IMR-90 (cell line): Measurements from ENCODE around the gene LAMA4. TPM values are rescaled to one million over a fixed set of nuclear protein-coding genes. Genes with fewer than 3 reads are reported as not detected.
A peak's percentile ranks its signal among the peaks of the same experiment; 100 is the strongest.

ENCODE experiments used
- ATAC-seq: fragments of 200-7000 bp; cut with Tn5 transposase; 2 replicates; pipeline ENCODE4 v1.9.1; 2020; ENCODE audit warnings: low read depth, mild to moderate bottlenecking, moderate library complexity
- BruUV-seq: library from RNA; stranded (reverse); fragments of 400-500 nt; replicated peaks from 2 replicates; lab custom pipeline; 2021; lab: Mats Ljungman, UMichigan
- CTCF ChIA-PET: fragments of 300-600 bp; formaldehyde crosslinking; extraction: SDS; loops from one replicate; lab custom pipeline; 2021; ENCODE audit warnings: antibody characterized with exemption; lab: Yijun Ruan, JAX
- POLR2A ChIA-PET: fragments of 300-600 bp; sonication (Branson Sonifier 250); formaldehyde crosslinking; loops from one replicate; lab custom pipeline; 2022; ENCODE audit warnings: antibody characterized with exemption; ENCODE audit not compliant: unreplicated experiment; lab: Charles Lee
- DNase-seq: peaks from one replicate; pipeline ENCODE4 v3.0.0; 2013
- H2AFZ ChIP-seq: replicated peaks from 2 replicates; pipeline ENCODE3; 2013; ENCODE audit warnings: low read length, mild to moderate bottlenecking; ENCODE audit not compliant: poor library complexity
- H2AK5ac ChIP-seq: 2 replicates; pipeline ENCODE4 v1.6.1; 2013; ENCODE audit warnings: low read depth, low read length, inconsistent platforms
- H2AK9ac ChIP-seq: replicated peaks from 2 replicates; pipeline ENCODE3; 2013; ENCODE audit warnings: mild to moderate bottlenecking, low read depth, low read length, moderate library complexity; ENCODE audit not compliant: poor library complexity
- H2BK120ac ChIP-seq: 2 replicates; pipeline ENCODE4 v1.6.1; 2013; ENCODE audit warnings: low read depth, low read length, inconsistent platforms
- H2BK15ac ChIP-seq: 3 replicates; pipeline ENCODE4 v1.6.1; 2013; ENCODE audit warnings: low read depth, low read length, inconsistent platforms
- H2BK20ac ChIP-seq: 2 replicates; pipeline ENCODE4 v1.6.1; 2013; ENCODE audit warnings: low read depth, mild to moderate bottlenecking, inconsistent platforms, low read length, moderate library complexity
- H2BK5ac ChIP-seq: 2 replicates; pipeline ENCODE4 v1.6.1; 2013; ENCODE audit warnings: mild to moderate bottlenecking, low read depth, low read length, inconsistent platforms; ENCODE audit not compliant: poor library complexity, severe bottlenecking
- H3K14ac ChIP-seq: replicated peaks from 2 replicates; pipeline ENCODE4 v1.6.1; 2013; ENCODE audit warnings: low read depth, low read length, inconsistent platforms
- H3K18ac ChIP-seq: 2 replicates; pipeline ENCODE4 v1.6.1; 2013; ENCODE audit warnings: low read depth, low read length, control low read depth
- H3K23ac ChIP-seq: 2 replicates; pipeline ENCODE4 v1.6.1; 2013; ENCODE audit warnings: low read depth, low read length, inconsistent platforms
- H3K27ac ChIP-seq: 2 replicates; pipeline ENCODE4 v1.5.1; 2013; ENCODE audit warnings: mild to moderate bottlenecking, control low read depth, low read length; ENCODE audit not compliant: insufficient read depth
- H3K27me3 ChIP-seq: 2 replicates; pipeline ENCODE4 v1.6.1; 2013; ENCODE audit warnings: low read length; ENCODE audit not compliant: control insufficient read depth, insufficient read depth
- H3K36me3 ChIP-seq: 2 replicates; pipeline ENCODE4 v1.6.1; 2013; ENCODE audit warnings: low read length, mixed read lengths; ENCODE audit not compliant: control insufficient read depth, insufficient read depth
- H3K4ac ChIP-seq: 2 replicates; pipeline ENCODE4 v1.6.1; 2013; ENCODE audit warnings: low read depth, low read length, inconsistent platforms
- H3K4me1 ChIP-seq: 2 replicates; pipeline ENCODE4 v1.6.1; 2013; ENCODE audit warnings: low read length, mixed read lengths; ENCODE audit not compliant: control insufficient read depth, insufficient read depth
- H3K4me2 ChIP-seq: 2 replicates; pipeline ENCODE4 v1.6.1; 2013; ENCODE audit warnings: low read depth, mild to moderate bottlenecking, control low read depth, low read length, moderate library complexity
- H3K4me3 ChIP-seq: 2 replicates; pipeline ENCODE4 v1.5.1; 2013; ENCODE audit warnings: low read depth, mild to moderate bottlenecking, control low read depth, low read length, moderate library complexity; ENCODE audit not compliant: insufficient read depth
- H3K56ac ChIP-seq: 2 replicates; pipeline ENCODE4 v1.6.1; 2013; ENCODE audit warnings: low read length, inconsistent platforms; ENCODE audit not compliant: insufficient read depth; ENCODE audit errors: extremely low read depth
- H3K79me1 ChIP-seq, 2 experiments: 2 replicates each; pipeline ENCODE4 v1.6.1; 2013; ENCODE audit warnings: low read length in 2 of 2, inconsistent platforms in 1 of 2, low read depth in 1 of 2
- H3K9ac ChIP-seq: 2 replicates; pipeline ENCODE4 v1.6.1; 2013; ENCODE audit warnings: low read depth, low read length, control low read depth
- H3K9me1 ChIP-seq: 2 replicates; pipeline ENCODE4 v1.6.1; 2013; ENCODE audit warnings: low read length, inconsistent platforms; ENCODE audit not compliant: insufficient read depth
- H3K9me3 ChIP-seq: 2 replicates; pipeline ENCODE4 v1.6.1; 2013; ENCODE audit warnings: low read length; ENCODE audit not compliant: control insufficient read depth, insufficient read depth
- H4K20me1 ChIP-seq: 2 replicates; pipeline ENCODE4 v1.6.1; 2013; ENCODE audit warnings: low read length, inconsistent platforms; ENCODE audit not compliant: insufficient read depth
- H4K5ac ChIP-seq: 2 replicates; pipeline ENCODE4 v1.6.1; 2013; ENCODE audit warnings: mild to moderate bottlenecking, low read depth, low read length, control low read depth
- H4K8ac ChIP-seq, 2 experiments: 2 replicates each; pipeline ENCODE4 v1.6.1; 2013; ENCODE audit warnings: low read depth in 2 of 2, low read length in 2 of 2, control low read depth in 1 of 2, inconsistent platforms in 1 of 2
- H4K91ac ChIP-seq: 2 replicates; pipeline ENCODE4 v1.6.1; 2013; ENCODE audit warnings: low read depth, low read length, inconsistent platforms; ENCODE audit not compliant: insufficient read depth
- BHLHE40 ChIP-seq: fragments of 150-350 bp; IDR thresholded peaks from 2 replicates; pipeline ENCODE4 v1.6.1; 2016; ENCODE audit warnings: mild to moderate bottlenecking, low read depth, low read length
- CEBPB ChIP-seq: IDR thresholded peaks from 2 replicates; pipeline ENCODE4 v1.6.1; 2012; ENCODE audit warnings: low read depth, low read length, improper control_type of control experiment
- FOS ChIP-seq: fragments of 150-350 bp; IDR thresholded peaks from 2 replicates; pipeline ENCODE4 v1.6.1; 2016; ENCODE audit warnings: low read depth, low read length
- MAZ ChIP-seq: IDR thresholded peaks from 2 replicates; pipeline ENCODE4 v1.6.1; 2012; ENCODE audit warnings: low read depth, mild to moderate bottlenecking, low read length, improper control_type of control experiment, moderate library complexity, borderline replicate concordance
- NFE2L2 ChIP-seq: fragments of 150-350 bp; IDR thresholded peaks from 2 replicates; pipeline ENCODE4 v1.6.1; 2016; ENCODE audit warnings: low read depth, mild to moderate bottlenecking, low read length
- RCOR1 ChIP-seq: IDR thresholded peaks from 2 replicates; pipeline ENCODE4 v1.6.1; 2012; ENCODE audit warnings: mild to moderate bottlenecking, low read length, improper control_type of control experiment; ENCODE audit not compliant: insufficient replicate concordance
- WGBS, 2 experiments: methylation state at CpG; one replicate each; pipeline versions ENCODE4 v1.1.5 to v1.1.7; 2013; ENCODE audit warnings: missing lambda C conversion rate in 2 of 2; ENCODE audit not compliant: insufficient read length in 1 of 2; ENCODE audit errors: extremely low coverage in 2 of 2; 5-methylcytosine and 5-hydroxymethylcytosine counted together
- dilution Hi-C: fragments of 300-500 bp; cut with HindIII; formaldehyde crosslinking; loops from one replicate; pipeline ENCODE4 v1.14.3; 2018; ENCODE audit warnings: low sequenced_read_pairs; ENCODE audit not compliant: unreplicated experiment
- in situ Hi-C: fragments of 300-500 bp; cut with MboI; formaldehyde crosslinking; loops from 3 replicates; pipeline ENCODE4 v1.14.3; 2019; ENCODE audit warnings: low sequenced_read_pairs, inconsistent platforms, mixed read lengths
- intact Hi-C: fragments of 100-400 bp; cut with micrococcal nuclease; formaldehyde crosslinking; loops from 2 replicates; pipeline ENCODE4 v1.10.0; 2022
- polyA plus RNA-seq, 3 experiments: library from polyadenylated mRNA; depleted of rRNA; stranded (reverse); fragments of >200 nt; gene quantifications; 2 replicates each; pipeline ENCODE4 v1.2.3, GENCODE V29; 2012; ENCODE audit warnings: low replicate concordance in 1 of 3
- total RNA-seq: library from RNA; depleted of rRNA; stranded (reverse); fragments of >200 nt; gene quantifications from 2 replicates; pipeline ENCODE4 v1.2.3, GENCODE V29; 2012

The LAMA4 gene
- total and polyA plus RNA-seq, 2 of the 4 experiments (the other 2 are of a cell fraction), result 33.9 to 35.8 TPM

- H3K4me3 ChIP-seq, result no peak overlapping the region
- peak overlapping the region; percentile 41; the same call in 1 of the 2 replicates for H2BK20ac ChIP-seq
- intact Hi-C loops, result loop anchor here (1.0 kb wide), 2 partner anchors 9 to 17 kb away; no protein-coding TSS in a partner anchor
- no peak overlapping the region; the same call in 2 of the 3 replicates for H2BK15ac ChIP-seq
- peaks cover 15% of the 10 kb centered on the region for H3K4me1 ChIP-seq
- H4K20me1 ChIP-seq, result no peaks in the 10 kb centered on the region
- no peaks in the 10 kb centered on the region for H3K27me3 ChIP-seq
- H3K18ac ChIP-seq, result peak overlapping the region; percentile 50; the same call in 1 of the 2 replicates
- H2AK9ac ChIP-seq, result no peak overlapping the region
- DNase-seq (peak; percentile 92), ATAC-seq (peak; percentile 18; the same call in 1 of the 2 replicates)
- WGBS, 2 experiments, result no CpG with 5 or more reads among the region's 3 CpGs
- no peak overlapping the region for H2AFZ ChIP-seq
- H3K56ac ChIP-seq, result no peak overlapping the region
- peaks cover 4% of the 10 kb centered on the region; the same call in 1 of the 2 replicates for H3K9me1 ChIP-seq
- dilution Hi-C loops, result no loop called here
- peak overlapping the region; percentile 44; the same call in 1 of the 2 replicates for H3K27ac ChIP-seq
- peak overlapping the region; percentile 9 to 16; a peak in 1 of 4 replicates for H4K8ac ChIP-seq
- H2BK120ac ChIP-seq, result peak overlapping the region; percentile 44; the same call in 1 of the 2 replicates
- H3K14ac ChIP-seq, result peak overlapping the region; percentile 46; the same call in 1 of the 2 replicates
- H2BK5ac ChIP-seq, result peak overlapping the region; percentile 7
- in situ Hi-C loops, result no loop called here
- no TSS peak for BruUV-seq
- CTCF ChIA-PET, result interaction anchor here (0.7 to 1.4 kb wide), 2 partner anchors 51 to 56 kb away, joined by 3 read pairs; no protein-coding TSS in a partner anchor
- no peaks in the 10 kb centered on the region; a peak in 1 of 4 replicates for H3K79me1 ChIP-seq
- peak overlapping the region; percentile 32 for H3K23ac ChIP-seq
- H4K91ac ChIP-seq, result no peak overlapping the region
- no peak overlapping the region for H3K9ac ChIP-seq
- 0 out of 2 replicates have a peak overlapping the region, but pooled peaks have one; percentile 22 for H3K4me2 ChIP-seq
- POLR2A ChIA-PET, result no interaction called here
- H4K5ac ChIP-seq, result no peak overlapping the region; the same call in 1 of the 2 replicates
- peak overlapping the region; percentile 39; the same call in 1 of the 2 replicates for H3K4ac ChIP-seq
- TF ChIP-seq RCOR1 (no peak), BHLHE40 (peak; percentile 27; the same call in 1 of the 2 replicates), NFE2L2 (no peak), CEBPB (no peak), MAZ (no peak), FOS (peak; percentile 34; the same call in 1 of the 2 replicates)
- H3K36me3 ChIP-seq, result peaks cover 2% of the 10 kb centered on the region; the same call in 1 of the 2 replicates
- H3K9me3 ChIP-seq, result no peaks in the 10 kb centered on the region
- peak overlapping the region; percentile 30; the same call in 1 of the 2 replicates for H2AK5ac ChIP-seq
Measured at GRCh38 chr6:112233847-112234246, 20.5 kb downstream of the LAMA4 start.
